ENCODE data around the gene SPRED2.

DNA sequence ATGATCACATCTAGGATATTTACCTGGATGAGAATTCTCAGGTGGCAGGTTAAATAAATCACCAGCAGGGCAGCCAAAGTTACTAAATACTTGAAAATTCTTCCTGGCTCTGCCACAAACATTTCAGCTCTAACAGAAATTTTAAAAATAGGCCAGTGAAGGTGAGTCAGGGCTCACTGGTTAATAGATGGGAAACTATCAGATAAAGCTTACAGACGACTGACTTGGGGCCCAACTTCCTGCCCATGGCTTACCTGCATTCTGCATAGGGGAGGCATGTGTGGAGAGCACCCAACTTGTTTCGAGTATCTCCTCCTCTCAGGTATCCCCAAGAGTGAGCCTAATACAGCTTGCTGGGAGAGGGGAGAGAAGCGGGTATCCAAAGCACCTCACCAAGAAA is 57.8 kb downstream of the SPRED2 start:
- TF ChIP-seq, protein P1, sequence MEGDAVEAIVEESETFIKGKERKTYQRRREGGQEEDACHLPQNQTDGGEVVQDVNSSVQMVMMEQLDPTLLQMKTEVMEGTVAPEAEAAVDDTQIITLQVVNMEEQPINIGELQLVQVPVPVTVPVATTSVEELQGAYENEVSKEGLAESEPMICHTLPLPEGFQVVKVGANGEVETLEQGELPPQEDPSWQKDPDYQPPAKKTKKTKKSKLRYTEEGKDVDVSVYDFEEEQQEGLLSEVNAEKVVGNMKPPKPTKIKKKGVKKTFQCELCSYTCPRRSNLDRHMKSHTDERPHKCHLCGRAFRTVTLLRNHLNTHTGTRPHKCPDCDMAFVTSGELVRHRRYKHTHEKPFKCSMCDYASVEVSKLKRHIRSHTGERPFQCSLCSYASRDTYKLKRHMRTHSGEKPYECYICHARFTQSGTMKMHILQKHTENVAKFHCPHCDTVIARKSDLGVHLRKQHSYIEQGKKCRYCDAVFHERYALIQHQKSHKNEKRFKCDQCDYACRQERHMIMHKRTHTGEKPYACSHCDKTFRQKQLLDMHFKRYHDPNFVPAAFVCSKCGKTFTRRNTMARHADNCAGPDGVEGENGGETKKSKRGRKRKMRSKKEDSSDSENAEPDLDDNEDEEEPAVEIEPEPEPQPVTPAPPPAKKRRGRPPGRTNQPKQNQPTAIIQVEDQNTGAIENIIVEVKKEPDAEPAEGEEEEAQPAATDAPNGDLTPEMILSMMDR (IDR thresholded peaks at IDR 0.05) = no peak
- TF ChIP-seq ZFX (IDR thresholded peaks at IDR 0.05; ENCODE audit: borderline replicate concordance) = no peak

All from 22Rv1 (cell line).